Neural progenitor cell (in vitro differentiated cells): ENCODE results near the gene TCF3. TPM values are rescaled to one million over a fixed set of nuclear protein-coding genes. Genes with fewer than 3 reads are reported as not detected.

ENCODE experiments used
- DNase-seq: peaks from one replicate; pipeline ENCODE4 v3.0.0-alpha.2; 2016; ENCODE audit warnings: low spot score
- H2AFZ ChIP-seq: fragments of 200-600 bp; sonication (generic); replicated peaks from 2 replicates; pipeline ENCODE4 v1.6.1; 2016; ENCODE audit warnings: antibody characterized with exemption
- H3F3A ChIP-seq: fragments of 200-600 bp; sonication (generic); 2 replicates; pipeline ENCODE4 v1.6.1; 2016; ENCODE audit warnings: antibody characterized with exemption, low read depth
- H3K27ac ChIP-seq: fragments of 200-600 bp; sonication (generic); 2 replicates; pipeline ENCODE4 v1.5.1; 2016; ENCODE audit warnings: mild to moderate bottlenecking
- H3K27me3 ChIP-seq: fragments of 200-600 bp; sonication (generic); 2 replicates; pipeline ENCODE4 v1.6.1; 2016; ENCODE audit warnings: mild to moderate bottlenecking, moderate library complexity
- H3K36me3 ChIP-seq: fragments of 200-600 bp; sonication (generic); 2 replicates; pipeline ENCODE4 v1.5.1; 2016
- H3K4me1 ChIP-seq: fragments of 200-600 bp; sonication (generic); 2 replicates; pipeline ENCODE4 v1.6.1; 2016; ENCODE audit warnings: mixed run types
- H3K4me2 ChIP-seq: fragments of 200-600 bp; sonication (generic); 2 replicates; pipeline ENCODE4 v1.6.1; 2016
- H3K4me3 ChIP-seq: fragments of 200-600 bp; sonication (generic); 2 replicates; pipeline ENCODE4 v1.5.1; 2016
- H3K79me2 ChIP-seq: fragments of 200-600 bp; sonication (generic); 2 replicates; pipeline ENCODE4 v1.6.1; 2016; ENCODE audit warnings: low read depth
- H3K9ac ChIP-seq: fragments of 200-600 bp; sonication (generic); 2 replicates; pipeline ENCODE4 v1.6.1; 2016
- H3K9me3 ChIP-seq: fragments of 200-600 bp; sonication (generic); 2 replicates; pipeline ENCODE4 v1.5.1; 2016; ENCODE audit warnings: low read depth
- H4K20me1 ChIP-seq: fragments of 200-600 bp; sonication (generic); 2 replicates; pipeline ENCODE4 v1.6.1; 2016; ENCODE audit warnings: low read depth
- H3K27ac Mint-ChIP-seq: 3 replicates; pipeline ENCODE4 v1.8.0; 2021; ENCODE audit warnings: mixed read lengths
- H3K27me3 Mint-ChIP-seq: 2 replicates; pipeline ENCODE4 v1.8.0; 2022; ENCODE audit warnings: low read depth, mild to moderate bottlenecking, inconsistent platforms, moderate library complexity, mixed read lengths; ENCODE audit not compliant: insufficient read depth
- H3K36me3 Mint-ChIP-seq: 3 replicates; pipeline ENCODE4 v1.8.0; 2021; ENCODE audit warnings: mixed read lengths
- H3K4me1 Mint-ChIP-seq: 3 replicates; pipeline ENCODE4 v1.8.0; 2021; ENCODE audit warnings: mixed read lengths
- H3K4me3 Mint-ChIP-seq: 3 replicates; pipeline ENCODE4 v1.8.0; 2021; ENCODE audit warnings: mild to moderate bottlenecking, moderate library complexity, mixed read lengths
- H3K9me3 Mint-ChIP-seq: 3 replicates; pipeline ENCODE4 v1.8.0; 2020; ENCODE audit warnings: mixed read lengths
- CTCF ChIP-seq: fragments of 200-600 bp; sonication (generic); IDR thresholded peaks from 2 replicates; pipeline ENCODE4 v1.5.1; 2017; ENCODE audit warnings: antibody characterized with exemption, mild to moderate bottlenecking
- EZH2 ChIP-seq: fragments of 200-600 bp; sonication (generic); IDR thresholded peaks from 2 replicates; pipeline ENCODE4 v1.6.1; 2017; ENCODE audit warnings: antibody characterized with exemption, mild to moderate bottlenecking, moderate library complexity
- EZH2phosphoT487 ChIP-seq: fragments of 200-600 bp; sonication (generic); IDR thresholded peaks from 2 replicates; pipeline ENCODE4 v1.6.1; 2017; ENCODE audit warnings: antibody characterized with exemption
- total RNA-seq: library from RNA; depleted of rRNA; stranded (reverse); fragments of >200 nt; gene quantifications from 2 replicates; pipeline ENCODE4 v1.2.3, GENCODE V29; 2015; ENCODE audit warnings: low replicate concordance

Gene TCF3
- total RNA-seq, 1 donor from 2014 or later = 131 TPM

DNA sequence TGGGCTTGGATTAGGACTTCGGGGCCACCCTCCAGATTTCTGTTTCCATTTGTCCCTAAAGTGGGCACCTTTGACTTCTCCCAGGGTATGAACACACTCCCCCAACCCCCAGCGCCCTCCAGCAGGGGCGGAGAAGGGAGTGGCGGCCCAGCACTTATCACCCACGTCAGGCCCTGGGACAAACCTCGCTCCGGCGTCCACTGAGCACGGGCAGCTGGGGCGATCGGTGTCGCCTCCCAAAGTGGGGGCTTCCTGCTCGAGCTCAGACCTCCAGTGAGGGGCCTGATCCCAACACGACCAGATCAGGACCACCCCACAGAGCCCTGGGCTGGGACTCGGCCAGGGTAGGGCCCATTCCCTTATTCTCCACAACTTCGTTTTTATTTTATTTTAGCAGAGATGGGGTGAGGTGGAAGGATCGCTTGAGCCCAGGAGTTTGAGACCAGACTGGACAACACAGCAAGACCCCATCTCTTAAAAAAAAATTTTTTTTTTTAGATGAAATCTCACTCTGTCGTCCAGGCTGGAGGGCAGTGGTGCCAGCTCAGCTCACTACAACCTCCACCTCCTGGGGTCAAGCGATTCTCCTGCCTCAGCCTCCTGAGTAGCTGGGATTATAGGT is 3.7 kb upstream of the TCF3 start:
- Histone ChIP-seq H3F3A (peaks cover 12% of the 10 kb centered on the region), H3K79me2 (peaks cover 10% of the 10 kb centered on the region), H3K27me3 (no peaks in the 10 kb centered on the region), H3K4me1 (no peaks in the 10 kb centered on the region), H3K27ac (no peak overlapping the region), H3K4me3 (no peak overlapping the region), H3K36me3 (no peaks in the 10 kb centered on the region), H3K4me2 (no peak overlapping the region), H4K20me1 (no peaks in the 10 kb centered on the region), H3K9ac (no peak overlapping the region), H3K9me3 (no peaks in the 10 kb centered on the region), H2AFZ (no peak overlapping the region)
- TF ChIP-seq CTCF (no peak), EZH2 (no peak), EZH2phosphoT487 (no peak)
- Mint-ChIP-seq H3K9me3 (no peaks in the 10 kb centered on the region), H3K4me1 (peaks cover 3% of the 10 kb centered on the region), H3K36me3 (no peaks in the 10 kb centered on the region), H3K27me3 (peaks cover 9% of the 10 kb centered on the region), H3K27ac (no peak overlapping the region), H3K4me3 (no peak overlapping the region)
- DNase-seq = no peak

DNA sequence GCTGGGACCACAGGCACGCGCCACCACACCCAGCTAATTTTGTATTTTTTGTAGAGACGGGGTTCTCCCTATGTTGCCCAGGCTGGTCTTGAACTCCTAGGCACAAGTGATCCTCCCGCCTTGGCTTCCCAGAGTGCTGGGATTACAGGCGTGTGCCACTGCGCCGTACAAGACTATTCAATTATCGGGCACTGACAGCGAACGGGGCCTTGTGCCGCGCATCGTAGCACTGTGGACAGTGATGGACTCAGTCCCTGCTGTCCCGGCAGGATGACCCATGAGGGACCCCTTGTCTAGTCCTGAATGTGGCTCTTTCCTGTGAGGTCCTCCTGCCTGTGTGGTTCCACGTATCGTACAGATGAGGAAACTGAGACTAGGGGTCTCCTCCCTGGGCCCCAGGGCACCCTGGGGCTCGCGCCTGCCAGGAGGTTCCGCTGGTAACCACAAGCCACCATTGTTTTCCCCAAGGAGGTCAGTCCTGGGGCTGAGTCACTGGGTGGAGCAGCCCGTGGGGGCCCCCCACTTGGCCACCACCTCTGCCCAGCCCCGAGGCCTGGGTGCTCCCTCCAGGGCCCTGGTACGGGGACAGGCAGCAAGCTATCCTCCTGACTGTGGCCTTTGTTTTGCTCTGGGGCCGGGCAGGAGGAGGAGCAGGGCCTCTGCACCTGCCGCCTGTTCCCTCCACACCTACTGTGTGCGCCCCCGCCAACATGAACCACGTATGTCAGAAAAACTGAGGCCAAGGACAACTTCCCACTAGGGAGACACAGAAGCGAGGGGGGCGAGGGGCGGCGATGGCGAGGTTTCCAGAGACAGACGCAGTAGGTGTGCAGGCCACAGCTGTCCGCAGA is 2.9 kb upstream of the TCF3 start:
- H3K27ac ChIP-seq = no peak overlapping the region
- no peak overlapping the region for H3K9ac ChIP-seq
- Mint-ChIP-seq H3K4me1 (peaks cover 9% of the 10 kb centered on the region), H3K36me3 (peaks cover 4% of the 10 kb centered on the region), H3K9me3 (no peaks in the 10 kb centered on the region), H3K4me3 (no peak overlapping the region), H3K27me3 (peaks cover 10% of the 10 kb centered on the region), H3K27ac (no peak overlapping the region)
- H2AFZ ChIP-seq = no peak overlapping the region
- H4K20me1 ChIP-seq = peaks cover 7% of the 10 kb centered on the region
- TF ChIP-seq EZH2 = no peak
- no peak for TF ChIP-seq CTCF
- TF ChIP-seq EZH2phosphoT487 = no peak
- no peak for DNase-seq
- H3K36me3 ChIP-seq = no peaks in the 10 kb centered on the region
- H3K4me1 ChIP-seq = peaks cover 3% of the 10 kb centered on the region
- H3K79me2 ChIP-seq = peaks cover 17% of the 10 kb centered on the region
- H3K4me2 ChIP-seq = no peak overlapping the region
- H3F3A ChIP-seq = peaks cover 12% of the 10 kb centered on the region
- H3K27me3 ChIP-seq = no peaks in the 10 kb centered on the region
- no peak overlapping the region for H3K4me3 ChIP-seq
- no peaks in the 10 kb centered on the region for H3K9me3 ChIP-seq

DNA sequence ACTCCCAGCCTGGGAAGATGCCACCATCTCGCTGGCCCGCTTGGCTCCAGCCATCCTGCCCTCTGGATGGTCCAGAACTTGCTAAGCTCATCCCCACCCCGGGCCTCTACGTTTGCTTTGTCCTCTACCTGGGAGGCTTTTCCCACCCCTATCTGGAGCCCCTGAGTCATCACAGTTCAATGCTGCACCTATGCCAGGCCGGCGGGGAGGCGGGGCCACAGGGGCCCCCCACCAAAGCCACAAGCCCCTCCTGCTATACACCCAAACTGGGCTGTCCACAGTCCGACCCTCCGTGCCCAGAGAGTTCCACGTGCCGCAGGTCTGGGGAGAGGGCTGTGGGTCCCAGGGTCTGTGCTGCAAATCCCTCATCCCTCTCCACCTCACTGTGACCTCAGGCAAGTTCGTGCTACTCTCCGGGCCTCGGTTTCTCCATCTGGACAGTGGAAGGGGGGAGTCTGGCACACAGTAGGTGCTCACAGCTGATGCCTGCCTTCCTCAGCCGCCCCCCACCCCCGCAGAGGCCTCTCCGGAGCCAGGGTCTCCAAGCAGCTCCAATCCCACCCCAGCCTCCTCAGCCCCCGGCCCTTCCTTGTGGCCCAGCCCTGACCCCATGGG is 1.9 kb upstream of the TCF3 start:
- Mint-ChIP-seq H3K4me1 (peaks cover 9% of the 10 kb centered on the region), H3K9me3 (no peaks in the 10 kb centered on the region), H3K36me3 (peaks cover 4% of the 10 kb centered on the region), H3K27me3 (peaks cover 10% of the 10 kb centered on the region), H3K4me3 (peak overlapping the region; percentile 66), H3K27ac (no peak overlapping the region)
- TF ChIP-seq EZH2phosphoT487 (no peak), EZH2 (no peak), CTCF (no peak)
- DNase-seq = no peak
- no peak overlapping the region for H3K4me2 ChIP-seq
- peaks cover 28% of the 10 kb centered on the region for H3K79me2 ChIP-seq
- H3K9me3 ChIP-seq = no peaks in the 10 kb centered on the region
- no peak overlapping the region for H3K9ac ChIP-seq
- H3K27ac ChIP-seq = no peak overlapping the region
- H3K4me1 ChIP-seq = peaks cover 9% of the 10 kb centered on the region
- peaks cover 5% of the 10 kb centered on the region for H3K36me3 ChIP-seq
- H3K4me3 ChIP-seq = no peak overlapping the region
- H3K27me3 ChIP-seq = no peaks in the 10 kb centered on the region
- H4K20me1 ChIP-seq = peaks cover 18% of the 10 kb centered on the region
- peaks cover 16% of the 10 kb centered on the region for H3F3A ChIP-seq
- H2AFZ ChIP-seq = no peak overlapping the region
